Transverse colon (tissue), 4 donors: ENCODE data around the gene PSMG3. TPM values are rescaled to one million over a fixed set of nuclear protein-coding genes. Genes with fewer than 3 reads are reported as not detected.

Experiments used
- DNase-seq: peaks from one replicate; pipeline ENCODE4 v3.0.0-alpha.2; 2019
- H3K27ac ChIP-seq, 4 donors: fragments of 200-600 bp; sonication (generic); 2 replicates each; pipeline ENCODE4 v1.5.1; 2016 to 2018; ENCODE audit warnings: inconsistent platforms in 4 of 4
- H3K27me3 ChIP-seq: fragments of 200-600 bp; sonication (generic); 2 replicates; pipeline ENCODE4 v1.5.1; 2017; ENCODE audit warnings: inconsistent platforms
- H3K36me3 ChIP-seq, 4 donors: fragments of 200-600 bp; sonication (generic); 2 replicates each; pipeline ENCODE4 v1.5.1; 2017 to 2019; ENCODE audit warnings: inconsistent platforms in 4 of 4
- H3K4me1 ChIP-seq, 4 donors: fragments of 200-600 bp; sonication (generic); 2 replicates each; pipeline ENCODE4 v1.5.1; 2017 to 2020; ENCODE audit warnings: inconsistent platforms in 4 of 4
- H3K4me3 ChIP-seq, 4 donors: fragments of 200-600 bp; sonication (generic); 1 replicate in 1 of 4; 2 replicates in 3 of 4; pipeline versions ENCODE4 v1.5.1 to v1.6.1; 2017 to 2019; ENCODE audit warnings: inconsistent platforms in 4 of 4
- H3K9me3 ChIP-seq, 2 donors: fragments of 200-600 bp; sonication (generic); 2 replicates each; pipeline ENCODE4 v1.5.1; 2017 to 2019; ENCODE audit warnings: inconsistent platforms in 2 of 2
- CTCF ChIP-seq, 5 experiments: fragments of 200-600 bp in 3 of 5; fragments of 450-650 bp in 2 of 5; sonication (generic) in 3 of 5; IDR thresholded peaks; 1 replicate in 2 of 5; 2 replicates in 3 of 5; pipeline ENCODE4 v1.5.1; 2016 to 2017; ENCODE audit warnings: antibody characterized with exemption in 5 of 5, inconsistent platforms in 3 of 5, mild to moderate bottlenecking in 2 of 5, moderate library complexity in 1 of 5
- EP300 ChIP-seq: sonication (generic); formaldehyde crosslinking; IDR thresholded peaks from one replicate; pipeline ENCODE4 v1.6.1; 2017; ENCODE audit warnings: antibody characterized with exemption, low read depth
- POLR2A ChIP-seq: fragments of 450-650 bp; IDR thresholded peaks from one replicate; pipeline ENCODE4 v1.6.1; 2016; ENCODE audit warnings: antibody characterized with exemption, mild to moderate bottlenecking, moderate library complexity
- POLR2AphosphoS5 ChIP-seq, 3 donors: sonication (generic); formaldehyde crosslinking; IDR thresholded peaks; one replicate each; pipeline ENCODE4 v1.6.1; 2016; ENCODE audit warnings: antibody characterized with exemption in 3 of 3
- WGBS, 2 donors: methylation state at CpG; one replicate each; pipeline ENCODE4 v1.1.5; 2018; ENCODE audit warnings: low coverage in 1 of 2; 5-methylcytosine and 5-hydroxymethylcytosine counted together
- in situ Hi-C, 4 donors: fragments of 200-750 bp; cut with MboI; loops; one replicate each; pipeline versions ENCODE4 v1.15.0 to v1.15.1; 2017; ENCODE audit warnings: low sequenced_read_pairs in 3 of 4, low pct_ligation_motif_present in 1 of 4, low pct_unique_long_range_greater_than_20kb in 1 of 4
- intact Hi-C: fragments of 100-400 bp; cut with DNase I; formaldehyde crosslinking; loops from one replicate; pipeline ENCODE4 v1.15.1; 2023; ENCODE audit warnings: low total_unique reads
- total RNA-seq, 4 donors: library from RNA; depleted of rRNA; stranded (reverse); fragments of >200 nt; gene quantifications; one replicate each; pipeline ENCODE4 v1.1.0, GENCODE V29; 2016

The PSMG3 gene
- total RNA-seq, 4 donors from 2014 or later: 7.1 to 41.9 (median 27.6) TPM

GRCh38 chr7:1596181-1597043 is 26.6 kb upstream of the PSMG3 start:
- TF ChIP-seq POLR2A: no peak
- no peak for TF ChIP-seq POLR2AphosphoS5 (IDR thresholded peaks at IDR 0.05)
- no peak for TF ChIP-seq CTCF (IDR thresholded peaks at IDR 0.05)
- no peak for TF ChIP-seq EP300
- intact Hi-C loops (no loop called here), in situ Hi-C loops (loop anchor here in 3 of 4 donors (25.0 kb wide), 2 partner anchors 616 to 741 kb away; no protein-coding TSS in a partner anchor)
- H3K27ac ChIP-seq: no peak overlapping the region
- no peak overlapping the region for H3K4me3 ChIP-seq
- no peak for DNase-seq
- 76 to 79% methylated on average over 15 to 39 of the region's 39 CpGs for WGBS, 2 donors
- no peaks in the 10 kb centered on the region for H3K9me3 ChIP-seq
- H3K4me1 ChIP-seq: no peaks in the 10 kb centered on the region
- no peaks in the 10 kb centered on the region for H3K36me3 ChIP-seq
- H3K27me3 ChIP-seq: peaks cover 36% of the 10 kb centered on the region

- no peaks in the 10 kb centered on the region for H3K36me3 ChIP-seq
- intact Hi-C loops (no loop called here), in situ Hi-C loops (loop anchor here in 3 of 4 donors (25.0 kb wide), 2 partner anchors 617 to 742 kb away; no protein-coding TSS in a partner anchor)
- TF ChIP-seq POLR2AphosphoS5 (IDR thresholded peaks at IDR 0.05) (no peak), CTCF (IDR thresholded peaks at IDR 0.05) (no peak), EP300 (no peak), POLR2A (no peak)
- no peaks in the 10 kb centered on the region for H3K9me3 ChIP-seq
- no peaks in the 10 kb centered on the region for H3K4me1 ChIP-seq
- peaks cover 36% of the 10 kb centered on the region for H3K27me3 ChIP-seq
- 70% methylated on average over 12 of the region's 12 CpGs; no CpG with 5 or more reads in 1 of the 2 donors for WGBS, 2 donors
- no peak overlapping the region for H3K4me3 ChIP-seq
- no peak overlapping the region for H3K27ac ChIP-seq
- no peak for DNase-seq
Observed at GRCh38 chr7:1595636-1596035, 25.8 kb upstream of the PSMG3 start.

- intact Hi-C loops: no loop called here
Observed at GRCh38 chr7:1595027-1595426, 25.2 kb upstream of the PSMG3 start.

More at GRCh38 chr7:1595027-1595426, 25.2 kb upstream of the PSMG3 start:
- Histone ChIP-seq H3K27me3 (peaks cover 41% of the 10 kb centered on the region), H3K9me3 (no peaks in the 10 kb centered on the region), H3K27ac (no peak overlapping the region), H3K36me3 (no peaks in the 10 kb centered on the region), H3K4me1 (no peaks in the 10 kb centered on the region), H3K4me3 (no peak overlapping the region)
- no peak for TF ChIP-seq POLR2A
- no peak for TF ChIP-seq CTCF (IDR thresholded peaks at IDR 0.05)
- in situ Hi-C loops: loop anchor here in 3 of 4 donors (25.0 kb wide), 2 partner anchors 617 to 742 kb away; no protein-coding TSS in a partner anchor
- WGBS, 2 donors: 82 to 84% methylated on average over 3 of the region's 3 CpGs
- DNase-seq: no peak
